PFSK-1 (cell line): ENCODE data around the gene TMEFF1.

Source experiments
- FOXP2 ChIP-seq: optimal IDR thresholded peaks from 2 replicates; pipeline ENCODE3; 2011; ENCODE audit warnings: borderline replicate concordance, control low read depth, inconsistent platforms; ENCODE audit not compliant: insufficient read depth; ENCODE audit errors: extremely low read length, extremely low read depth
- POLR2AphosphoS5 ChIP-seq: IDR thresholded peaks from 2 replicates; pipeline ENCODE4 v1.6.1; 2012; ENCODE audit warnings: low read depth, mild to moderate bottlenecking, control low read depth, low read length, moderate library complexity
- REST ChIP-seq, 2 experiments: IDR thresholded peaks; 2 replicates each; pipeline versions ENCODE4 v1.6.1 to v1.8.0; 2011 to 2012; ENCODE audit warnings: low read depth in 2 of 2, low read length in 2 of 2, control low read depth in 1 of 2, inconsistent platforms in 1 of 2, mild to moderate bottlenecking in 1 of 2, moderate library complexity in 1 of 2; ENCODE audit not compliant: insufficient read depth in 1 of 2
- TAF1 ChIP-seq: IDR thresholded peaks from 2 replicates; pipeline ENCODE4 v1.6.1; 2012; ENCODE audit warnings: low read length, control low read depth, borderline replicate concordance; ENCODE audit not compliant: insufficient read depth

GRCh38 chr9:100573655-100574260 lies 100.8 kb downstream of the TMEFF1 start:
- TF ChIP-seq POLR2AphosphoS5: no peak
- no peak for TF ChIP-seq REST (IDR thresholded peaks at IDR 0.05; ENCODE audit: insufficient read depth in 1 of 2, low read depth in 2 of 2, low read length in 2 of 2)
- no peak for TF ChIP-seq TAF1
- no peak for TF ChIP-seq FOXP2
